Stimulated activated CD8-positive, alpha-beta memory T cell treated with anti-CD3 and anti-CD28 coated beads, Interleukin-15, amount 100 ng/mL, for 48 hours (primary cell): ENCODE measurements around the gene PSMA6.
A peak's percentile ranks its signal among the peaks of the same experiment; 100 is the strongest.
"Not testable (repeated sequence)": the region's sequence is repeated elsewhere in the genome, so short reads cannot be mapped to it uniquely, and the experiment has no call there.

Experiments
- DNase-seq, 2 donors: peaks; one replicate each; pipeline ENCODE4 v3.0.0-alpha.2; 2020; ENCODE audit warnings: low read depth in 2 of 2

Gene PSMA6

DNA sequence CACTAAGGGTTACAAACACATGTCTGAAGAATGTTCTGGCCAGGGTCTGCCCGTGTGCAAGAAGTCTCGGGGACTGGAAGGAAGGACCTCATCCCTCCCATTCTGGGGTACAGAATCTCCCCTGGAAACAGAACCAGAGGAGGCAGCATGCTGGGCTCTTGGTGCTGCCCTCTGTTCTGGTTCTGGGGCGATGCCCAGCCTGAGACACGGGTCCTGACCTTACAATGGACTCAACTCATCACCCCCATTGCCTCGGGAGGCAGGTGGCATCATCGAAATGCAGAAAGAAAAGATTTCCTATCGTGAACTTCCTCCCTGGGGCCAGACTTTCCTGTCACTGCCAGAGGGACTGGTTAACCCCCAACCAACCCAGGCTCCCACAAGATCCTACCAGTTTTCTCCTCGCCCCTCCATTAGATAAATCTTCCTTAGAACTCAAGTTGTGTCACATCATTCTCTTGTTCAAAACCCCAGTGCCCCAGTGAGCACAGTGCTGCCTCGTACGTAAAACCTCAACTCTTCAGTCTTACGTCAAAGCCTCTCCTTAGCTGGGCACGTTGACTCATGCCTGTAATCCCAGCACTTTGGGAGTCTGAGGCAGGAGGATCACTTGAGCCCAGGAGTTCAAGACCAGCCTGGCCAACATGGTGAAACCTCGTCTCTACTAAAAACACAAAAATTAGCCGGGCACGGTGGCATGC, 52.1 kb downstream of the PSMA6 start:
- no peak for DNase-seq

DNA sequence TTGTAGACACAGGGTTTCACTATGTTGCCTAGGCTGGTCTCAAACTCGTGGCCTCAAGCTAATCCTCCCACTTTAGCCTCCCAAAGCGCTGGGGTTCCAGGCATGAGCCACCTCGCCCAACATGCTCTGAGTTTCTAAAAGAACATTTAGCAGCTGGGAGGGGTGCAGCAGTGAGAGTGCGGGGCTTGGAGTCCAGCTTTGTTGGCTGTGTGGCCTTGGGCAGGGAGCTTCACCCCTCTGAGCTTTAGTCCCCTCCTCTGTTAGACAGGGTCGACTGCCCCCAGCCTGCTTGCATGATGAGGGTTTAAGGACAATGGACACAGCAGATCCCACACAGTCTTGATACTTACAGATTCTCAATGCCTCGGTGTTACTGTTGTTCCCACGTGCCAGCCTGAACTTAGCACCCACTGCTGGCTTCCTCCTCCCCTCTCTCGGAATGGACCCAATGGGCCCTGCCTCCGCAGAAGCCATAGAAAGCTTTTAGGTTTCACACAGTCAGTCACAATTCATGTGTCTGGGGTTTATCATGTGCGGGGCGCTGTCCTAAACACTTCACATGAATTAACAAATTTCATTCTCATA, 54.6 kb downstream of the PSMA6 start:
- no peak for DNase-seq

DNA sequence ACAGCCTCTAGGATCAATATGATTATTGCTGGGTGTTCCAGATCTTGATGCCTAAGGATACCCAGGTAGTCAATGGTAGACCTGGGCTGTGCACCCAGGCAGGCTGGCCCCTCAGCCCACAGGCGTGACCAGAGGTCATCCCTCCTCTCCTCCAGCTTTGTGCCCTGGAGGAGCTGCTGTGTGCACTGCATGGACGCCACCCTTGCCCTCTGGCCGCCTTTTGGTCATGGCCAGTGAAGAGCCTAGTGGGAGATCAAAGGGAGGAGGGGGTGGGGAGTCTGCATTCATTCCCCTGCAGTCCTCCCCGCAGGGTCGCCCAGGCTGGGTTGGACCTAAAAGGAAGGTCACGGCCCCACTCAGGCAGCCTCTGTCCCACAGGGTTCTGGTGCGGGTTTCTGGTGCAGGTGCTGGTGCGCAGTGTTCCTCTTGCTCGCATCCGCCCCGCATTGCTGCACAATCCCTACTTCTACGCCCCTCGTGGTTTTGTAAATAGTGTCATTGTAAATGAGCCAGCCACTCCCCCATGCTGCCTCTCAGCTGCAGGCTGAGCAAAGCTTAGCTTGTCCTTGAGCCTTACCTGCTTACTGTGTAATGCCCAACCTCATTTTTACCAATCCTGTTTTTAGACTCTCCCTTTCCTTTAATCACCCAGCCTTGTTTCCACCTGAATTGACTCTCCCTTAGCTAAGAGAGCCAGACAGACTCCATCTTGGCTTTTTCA, 55.3 kb downstream of the PSMA6 start:
- no peak for DNase-seq

- not testable (repeated sequence) for DNase-seq
These were observed 55.8 kb downstream of the PSMA6 start for GRCh38 chr14:35348044-35348380.

DNA sequence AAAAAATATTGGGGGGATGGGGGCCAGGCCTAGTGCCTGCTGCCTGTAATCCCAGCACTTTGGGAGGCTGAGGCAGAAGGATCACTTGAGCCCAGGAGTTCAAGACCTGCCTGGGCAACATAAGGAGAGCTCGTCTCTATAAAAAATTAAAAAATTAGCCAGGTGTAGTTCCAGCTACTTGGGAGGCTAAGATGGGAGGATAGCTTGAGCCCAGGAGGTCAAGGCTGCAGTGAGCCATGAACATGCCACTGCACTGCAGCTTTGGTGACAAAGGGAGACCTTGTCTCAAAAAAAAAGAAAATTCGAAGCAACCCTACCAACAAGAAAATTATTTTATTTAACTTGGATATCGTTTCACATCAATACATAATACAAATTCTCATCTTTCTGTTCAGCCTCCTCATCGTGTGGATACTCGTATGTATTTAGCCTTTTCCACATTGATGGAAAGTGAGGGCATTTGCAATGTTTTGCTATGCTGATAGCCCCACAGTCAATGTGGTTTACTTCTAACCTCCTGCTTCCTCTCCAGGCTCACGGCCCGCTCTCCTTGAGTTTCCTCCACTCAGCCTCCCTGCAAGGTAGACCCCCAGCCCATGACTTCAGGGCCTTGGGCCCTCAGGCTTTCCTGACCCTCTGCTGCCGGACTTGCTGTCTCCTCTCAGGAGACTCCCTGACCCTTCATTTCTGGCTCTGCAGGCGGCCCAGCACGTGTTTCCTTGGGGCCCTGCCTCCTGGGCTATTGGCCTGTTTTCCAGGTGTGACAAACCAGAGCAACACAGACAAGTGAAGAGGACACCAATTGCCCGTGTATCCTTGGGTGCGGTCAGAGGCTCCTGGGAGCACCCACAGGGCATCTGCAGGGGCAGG, 57.5 kb downstream of the PSMA6 start:
- no peak for DNase-seq

DNA sequence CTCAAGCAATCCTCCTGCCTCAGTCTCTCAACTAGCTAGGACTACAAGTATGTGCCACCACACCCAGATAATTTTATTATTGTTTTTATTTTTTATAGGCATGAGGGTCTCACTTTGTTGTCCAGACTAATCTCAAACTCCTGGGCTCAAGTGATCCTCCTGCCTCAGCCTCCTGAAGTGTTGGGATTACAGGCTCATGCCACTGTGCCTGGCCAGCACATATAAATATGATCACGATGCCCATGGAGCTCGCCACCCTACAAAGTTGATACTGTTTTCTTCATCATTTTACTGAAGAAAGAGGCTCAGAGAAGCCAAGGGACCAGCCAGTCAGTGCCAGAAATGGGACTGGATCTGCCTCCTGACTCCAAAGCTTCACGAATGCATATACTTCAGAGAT, 59.3 kb downstream of the PSMA6 start:
- DNase-seq: no peak

GRCh38 chr14:35351897-35352273, 59.7 kb downstream of the PSMA6 start:
- no peak for DNase-seq

DNA sequence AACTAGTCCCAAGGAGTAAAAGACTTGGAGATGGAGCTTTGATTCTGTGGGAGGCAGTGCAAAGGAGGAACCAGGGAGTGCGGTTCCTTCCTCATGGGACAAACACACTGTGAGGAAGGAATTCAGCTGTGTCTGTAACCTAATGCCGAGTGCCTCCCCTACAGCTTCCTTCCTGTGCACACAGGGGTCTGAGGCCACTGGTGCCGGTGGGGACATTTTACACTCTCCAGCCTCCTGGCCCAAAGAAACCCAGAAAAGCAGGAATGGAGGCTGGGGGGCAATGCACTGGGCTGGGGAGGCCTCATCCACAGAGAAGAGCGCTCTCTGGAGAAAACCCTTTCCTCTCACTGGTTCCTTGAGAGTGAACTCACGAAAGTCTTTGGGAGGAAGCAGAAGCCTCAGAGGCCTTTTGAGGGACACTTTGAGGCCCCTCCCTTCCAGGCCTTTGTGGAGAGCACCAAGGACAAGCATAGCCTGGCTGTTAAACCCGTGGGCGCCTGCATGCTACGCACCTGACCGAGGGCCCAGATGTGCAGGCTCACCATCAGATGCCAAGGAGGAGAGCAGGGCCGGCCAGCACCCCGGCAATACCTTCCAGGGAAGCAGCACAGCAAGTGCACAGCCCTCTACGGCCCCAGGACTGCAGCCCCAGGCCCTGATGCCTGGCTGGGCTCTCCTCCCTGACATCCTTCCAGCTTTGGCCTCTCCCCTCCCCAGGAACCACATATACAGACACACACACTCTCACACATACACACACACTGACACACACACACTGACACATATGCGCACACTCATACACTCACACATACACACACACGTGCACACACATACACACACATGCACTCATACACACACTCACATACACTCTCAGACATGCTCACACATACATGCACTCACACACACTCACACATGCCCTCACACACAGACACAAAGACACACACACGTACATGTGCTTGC, 60.4 kb downstream of the PSMA6 start:
- no peak for DNase-seq

GRCh38 chr14:35353409-35354172, 61.4 kb downstream of the PSMA6 start:
- no peak for DNase-seq

GRCh38 chr14:35355235-35355634, 63.1 kb downstream of the PSMA6 start:
- not testable (repeated sequence) for DNase-seq

DNA sequence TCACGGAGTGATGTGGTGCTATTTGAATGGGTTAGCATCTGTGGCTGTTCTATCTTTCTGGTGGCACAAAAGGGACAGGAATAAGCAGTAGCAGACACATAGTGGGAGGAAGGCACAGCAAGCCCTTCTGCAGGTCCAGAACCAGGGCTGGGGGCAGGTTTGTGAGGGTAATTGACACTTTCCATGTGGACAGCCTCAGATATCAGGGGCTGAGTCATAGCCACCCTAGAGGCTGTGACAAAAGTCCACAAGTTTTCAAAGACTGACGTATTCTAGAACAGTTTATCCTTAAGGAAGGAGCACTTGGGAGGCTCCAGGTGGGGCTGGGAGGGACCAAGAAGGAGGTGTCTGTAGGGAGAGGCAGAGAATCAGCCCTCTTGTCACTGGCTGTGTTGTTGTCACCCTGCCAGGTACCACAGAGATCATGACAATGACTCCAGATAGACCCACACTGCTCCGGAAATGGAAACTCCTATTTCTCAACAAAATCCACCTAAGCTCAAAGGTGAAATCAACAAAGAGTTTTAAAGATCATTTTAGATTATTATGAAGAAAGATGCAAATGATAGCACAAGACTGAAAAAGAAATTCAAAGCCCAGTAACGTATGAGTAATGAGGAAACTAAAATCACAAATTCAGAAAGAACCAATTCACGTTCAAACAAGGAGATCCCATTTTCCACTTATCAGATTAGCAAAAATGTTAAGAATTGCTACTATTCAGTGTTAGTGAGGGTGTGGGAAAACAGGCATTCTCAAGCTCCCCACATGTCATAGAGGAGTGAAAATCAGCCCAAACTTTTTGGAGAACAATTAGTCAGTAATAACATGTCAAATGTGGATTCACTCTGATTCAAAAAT, 64.0 kb downstream of the PSMA6 start:
- DNase-seq: no peak

DNA sequence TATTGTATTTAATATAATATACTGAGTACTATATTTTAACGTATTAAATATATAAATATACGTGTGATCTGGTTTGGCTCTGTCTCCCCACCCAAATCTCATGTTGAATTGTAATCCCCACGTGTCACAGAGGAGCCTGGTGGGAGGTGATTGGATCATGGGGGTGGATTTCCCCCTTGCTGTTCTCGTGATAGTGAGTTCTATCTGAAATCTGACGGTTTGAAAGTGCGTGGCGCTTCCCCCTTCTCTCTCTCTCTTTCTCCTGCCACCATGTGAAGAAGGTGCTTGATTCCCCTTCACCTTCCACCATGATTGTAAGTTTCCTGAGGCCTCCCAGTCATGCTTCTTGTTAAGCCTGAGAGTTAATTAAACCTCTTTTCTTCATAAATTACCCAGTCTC, 67.5 kb downstream of the PSMA6 start:
- not testable (repeated sequence) for DNase-seq

DNA sequence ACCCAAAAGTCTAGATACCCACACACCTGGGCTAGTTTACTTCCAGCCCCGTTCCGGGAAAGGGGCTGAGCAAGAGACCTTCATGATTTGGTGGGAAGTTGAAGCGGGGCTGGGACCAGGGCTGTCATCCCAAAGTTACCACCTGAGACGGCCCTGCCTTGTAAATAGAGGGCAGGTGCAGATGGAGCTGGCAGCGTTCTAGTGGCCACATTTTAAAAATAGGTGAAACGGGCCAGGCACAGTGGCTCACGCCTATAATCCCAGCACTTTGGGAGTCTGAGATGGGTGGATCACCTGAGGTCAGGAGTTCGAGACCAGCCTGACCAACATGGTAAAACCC, 68.9 kb downstream of the PSMA6 start:
- no peak for DNase-seq

- no peak for DNase-seq
These were observed 70.3 kb downstream of the PSMA6 start for GRCh38 chr14:35362450-35362849.

DNA sequence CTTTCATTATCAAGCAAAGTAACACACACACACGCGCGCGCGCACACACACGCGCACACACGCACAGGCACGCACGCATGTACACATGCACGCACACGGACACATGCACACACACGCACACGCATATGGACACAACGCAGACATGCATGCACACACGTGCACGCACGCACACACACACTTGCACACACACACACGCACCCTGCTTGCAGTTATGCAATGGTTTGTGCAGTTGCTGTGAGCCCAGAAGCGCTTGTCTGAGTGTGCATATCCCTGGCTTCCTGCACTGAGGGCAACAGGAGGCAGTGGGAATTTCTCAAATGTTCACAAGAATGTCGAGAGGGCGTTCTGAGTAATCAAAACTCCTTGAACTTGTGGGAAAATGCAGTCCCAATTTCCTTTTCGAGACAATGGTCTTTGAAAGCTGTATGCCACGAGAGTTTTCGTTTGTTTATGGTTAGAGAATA, 70.8 kb downstream of the PSMA6 start:
- no peak for DNase-seq

- peak; percentile 78 to 80 for DNase-seq
These were observed 73.2 kb downstream of the PSMA6 start for GRCh38 chr14:35365130-35366055.

- peak; percentile 43 to 62 for DNase-seq
These were observed 73.9 kb downstream of the PSMA6 start for GRCh38 chr14:35366056-35366451.

GRCh38 chr14:35366521-35366976, 74.4 kb downstream of the PSMA6 start:
- no peak for DNase-seq
